ENCODE measurements around the gene TNIK.

TNIK gene

GRCh38 chr3:171186817-171187500, 273.2 kb downstream of the TNIK start:
- TF ChIP-seq CTCF (IDR thresholded peaks at IDR 0.05; ENCODE audit: low read depth, low read length) = no peak
- no peak overlapping the region for H3K4me3 ChIP-seq (ENCODE audit: low read depth, low read length)

- no peak overlapping the region for H3K4me3 ChIP-seq (ENCODE audit: low read depth, low read length)
- TF ChIP-seq CTCF (IDR thresholded peaks at IDR 0.05; ENCODE audit: low read depth, low read length) = no peak
These were observed 273.8 kb downstream of the TNIK start for GRCh38 chr3:171186383-171186782.

GRCh38 chr3:171185959-171186358, 274.2 kb downstream of the TNIK start:
- no peak for TF ChIP-seq CTCF (IDR thresholded peaks at IDR 0.05; ENCODE audit: low read depth, low read length)

GRCh38 chr3:171184372-171184771, 275.8 kb downstream of the TNIK start:
- no peak for TF ChIP-seq CTCF (IDR thresholded peaks at IDR 0.05; ENCODE audit: low read depth, low read length)
- no peak overlapping the region for H3K4me3 ChIP-seq (ENCODE audit: low read depth, low read length)

More at GRCh38 chr3:171185959-171186358, 274.2 kb downstream of the TNIK start:
- no peak overlapping the region for H3K4me3 ChIP-seq (ENCODE audit: low read depth, low read length)

- TF ChIP-seq CTCF (IDR thresholded peaks at IDR 0.05; ENCODE audit: low read depth, low read length) = peak; percentile 27; the same call in 1 of the 2 replicates
- H3K4me3 ChIP-seq (ENCODE audit: low read depth, low read length) = no peak overlapping the region
These were observed 277.2 kb downstream of the TNIK start for GRCh38 chr3:171183042-171183441.

GRCh38 chr3:171181907-171182690, 278.1 kb downstream of the TNIK start:
- no peak for TF ChIP-seq CTCF (IDR thresholded peaks at IDR 0.05; ENCODE audit: low read depth, low read length)
- no peak overlapping the region for H3K4me3 ChIP-seq (ENCODE audit: low read depth, low read length)

- H3K4me3 ChIP-seq (ENCODE audit: low read depth, low read length) = no peak overlapping the region
- TF ChIP-seq CTCF (IDR thresholded peaks at IDR 0.05; ENCODE audit: low read depth, low read length) = no peak
These were observed 281.5 kb downstream of the TNIK start for GRCh38 chr3:171178714-171179113.

Data from WI38 (cell line).